Activated CD4-positive, alpha-beta T cell treated with anti-CD3 and anti-CD28 coated beads for 36 hours (primary cell): ENCODE measurements around the gene XRRA1. TPM values are rescaled to one million over a fixed set of nuclear protein-coding genes. Genes with fewer than 3 reads are reported as not detected.

ENCODE experiments used
- ATAC-seq: fragments of 200-7000 bp; cut with Tn5 transposase; one replicate; pipeline ENCODE4 v1.10.0; 2021; ENCODE audit warnings: mild to moderate bottlenecking, moderate library complexity
- CTCF ChIA-PET: fragments of 350-600 bp; sonication (Branson Sonifier 250); formaldehyde crosslinking; loops from one replicate; lab custom pipeline; 2021; ENCODE audit warnings: antibody characterized with exemption; lab: Charles Lee
- POLR2A ChIA-PET: fragments of 350-600 bp; sonication (Branson Sonifier 250); formaldehyde crosslinking; loops from one replicate; lab custom pipeline; 2021; ENCODE audit warnings: antibody characterized with exemption, inconsistent platforms; lab: Charles Lee
- DNase-seq: peaks from one replicate; pipeline ENCODE4 v3.0.0-alpha.2; 2020
- H3K27ac Mint-ChIP-seq: one replicate; pipeline ENCODE4 v1.8.0; 2021; ENCODE audit warnings: mixed read lengths
- H3K27me3 Mint-ChIP-seq: one replicate; pipeline ENCODE4 v1.8.0; 2021; ENCODE audit warnings: mixed read lengths
- H3K36me3 Mint-ChIP-seq: one replicate; pipeline ENCODE4 v1.8.0; 2021; ENCODE audit warnings: low read depth, mixed read lengths
- H3K4me1 Mint-ChIP-seq: one replicate; pipeline ENCODE4 v1.8.0; 2021; ENCODE audit warnings: mixed read lengths
- H3K4me3 Mint-ChIP-seq: one replicate; pipeline ENCODE4 v1.8.0; 2021; ENCODE audit warnings: mild to moderate bottlenecking, moderate library complexity, mixed read lengths
- H3K9me3 Mint-ChIP-seq: one replicate; pipeline ENCODE4 v1.8.0; 2021; ENCODE audit warnings: low read depth, mixed read lengths
- intact Hi-C, 2 experiments: fragments of 100-400 bp; cut with DNase I in 1 of 2; cut with micrococcal nuclease in 1 of 2; formaldehyde crosslinking; loops; one replicate each; pipeline versions ENCODE4 v1.14.2 to v1.15.1; 2022 to 2024; cut with DNase I, micrococcal nuclease
- total RNA-seq, 2 experiments: library from RNA; stranded (reverse); gene quantifications; one replicate each; pipeline ENCODE4 v1.2.3, GENCODE V29; 2021

Gene XRRA1
- total RNA-seq, 2 experiments from 2014 or later, result 7.8 to 11.9 TPM

GRCh38 chr11:74806267-74806666, 142.6 kb downstream of the XRRA1 start:
- H3K27ac Mint-ChIP-seq, result no peak overlapping the region
- peaks cover 16% of the 10 kb centered on the region for H3K4me1 Mint-ChIP-seq
- CTCF ChIA-PET, result interaction anchor here (0.8 kb wide), 1 partner anchor 24 kb away, joined by 3 read pairs; no protein-coding TSS in a partner anchor
- peaks cover 8% of the 10 kb centered on the region for H3K36me3 Mint-ChIP-seq
- no peak overlapping the region for H3K4me3 Mint-ChIP-seq
- H3K27me3 Mint-ChIP-seq, result no peaks in the 10 kb centered on the region
- DNase-seq, result no peak
- intact Hi-C loops, result no loop called here
- H3K9me3 Mint-ChIP-seq, result no peaks in the 10 kb centered on the region
- ATAC-seq, result no peak
- POLR2A ChIA-PET, result no interaction called here

- POLR2A ChIA-PET, result no interaction called here
- no peaks in the 10 kb centered on the region for H3K4me1 Mint-ChIP-seq
- no peak for ATAC-seq
- CTCF ChIA-PET, result interaction anchor here (2.5 kb wide), 1 partner anchor 10 kb away, joined by 11 read pairs; no protein-coding TSS in a partner anchor
- H3K27ac Mint-ChIP-seq, result no peak overlapping the region
- no peaks in the 10 kb centered on the region for H3K9me3 Mint-ChIP-seq
- DNase-seq, result no peak
- no peaks in the 10 kb centered on the region for H3K27me3 Mint-ChIP-seq
- peaks cover 52% of the 10 kb centered on the region for H3K36me3 Mint-ChIP-seq
- no peak overlapping the region for H3K4me3 Mint-ChIP-seq
- intact Hi-C loops, result no loop called here
Measured at GRCh38 chr11:74791333-74792100, 157.4 kb downstream of the XRRA1 start.

Other genes starting within 250 kb of the XRRA1 start
- not detected for gene CHRDL2, start 217.7 kb downstream of the XRRA1 start, total RNA-seq
- gene RNF169, start 200.2 kb downstream of the XRRA1 start, total RNA-seq, result 10 to 100 TPM; 15.3 to 16.0 TPM
- gene SPCS2, start 175 bp upstream of the XRRA1 start, total RNA-seq, result 100 to 1,000 TPM; 124 to 131 TPM
- gene NEU3, start 39.8 kb upstream of the XRRA1 start, total RNA-seq, result 10 to 100 TPM; 12.0 to 13.9 TPM
- gene OR2AT4, start 147.8 kb upstream of the XRRA1 start, total RNA-seq, result not detected
- gene SLCO2B1, start 202.0 kb upstream of the XRRA1 start, total RNA-seq, result not detected